Retina (tissue), 1 donor: ENCODE data around the gene ANKS1B.
"Not testable (repeated sequence)": the region's sequence is repeated elsewhere in the genome, so short reads cannot be mapped to it uniquely, and the experiment has no call there.

Experiments
- DNase-seq: peaks from one replicate; pipeline ENCODE4 v3.0.0-alpha.2; 2016

The ANKS1B gene

GRCh38 chr12:99686142-99686541, 298.6 kb downstream of the ANKS1B start:
- no peak for DNase-seq

GRCh38 chr12:99680276-99680675, 304.5 kb downstream of the ANKS1B start:
- no peak for DNase-seq

- no peak for DNase-seq
Observed at GRCh38 chr12:99670635-99671034, 314.1 kb downstream of the ANKS1B start.

GRCh38 chr12:99658671-99659349, 325.9 kb downstream of the ANKS1B start:
- DNase-seq: no peak

GRCh38 chr12:99649551-99649950, 335.2 kb downstream of the ANKS1B start:
- DNase-seq: no peak

GRCh38 chr12:99648183-99648582, 336.6 kb downstream of the ANKS1B start:
- DNase-seq: no peak

- no peak for DNase-seq
Observed at GRCh38 chr12:99647453-99647852, 337.3 kb downstream of the ANKS1B start, which contains the start of gene GARIN6. TSS of gene GARIN6 (plus strand) at chr12:99647753. CDS start at chr12:99648175, 422 bp downstream.

- DNase-seq: no peak
Observed at GRCh38 chr12:99644629-99645028, 340.1 kb downstream of the ANKS1B start.

- DNase-seq: no peak
Observed at GRCh38 chr12:99627459-99627858, 357.3 kb downstream of the ANKS1B start.

GRCh38 chr12:99624591-99624990, 360.1 kb downstream of the ANKS1B start:
- not testable (repeated sequence) for DNase-seq

GRCh38 chr12:99620159-99620479, 364.6 kb downstream of the ANKS1B start:
- DNase-seq: no peak

GRCh38 chr12:99619389-99620158, 365.2 kb downstream of the ANKS1B start:
- DNase-seq: no peak

- DNase-seq: no peak
Observed at GRCh38 chr12:99618657-99619056, 366.1 kb downstream of the ANKS1B start.

GRCh38 chr12:99611599-99611998, 373.1 kb downstream of the ANKS1B start:
- no peak for DNase-seq

- DNase-seq: no peak
Observed at GRCh38 chr12:99611117-99611516, 373.6 kb downstream of the ANKS1B start.

GRCh38 chr12:99609455-99610181, 375.1 kb downstream of the ANKS1B start:
- no peak for DNase-seq

- DNase-seq: peak; percentile 24
Observed at GRCh38 chr12:99600388-99600787, 384.3 kb downstream of the ANKS1B start.

GRCh38 chr12:99598785-99599184, 386.0 kb downstream of the ANKS1B start:
- no peak for DNase-seq

- DNase-seq: no peak
Observed at GRCh38 chr12:99596762-99597161, 388.0 kb downstream of the ANKS1B start.

- DNase-seq: not testable (repeated sequence)
Observed at GRCh38 chr12:99577125-99577524, 407.6 kb downstream of the ANKS1B start.

GRCh38 chr12:99573980-99574379, 410.8 kb downstream of the ANKS1B start:
- no peak for DNase-seq

GRCh38 chr12:99567072-99567471, 417.7 kb downstream of the ANKS1B start:
- DNase-seq: no peak

GRCh38 chr12:99558109-99558508, 426.6 kb downstream of the ANKS1B start:
- no peak for DNase-seq

GRCh38 chr12:99553461-99553860, 431.3 kb downstream of the ANKS1B start:
- no peak for DNase-seq
